Activated naive CD8-positive, alpha-beta T cell (primary cell): ENCODE results near the gene FEV.
"Not testable (repeated sequence)": the region's sequence is repeated elsewhere in the genome, so short reads cannot be mapped to it uniquely, and the experiment has no call there.

ENCODE experiments used
- H3K27ac Mint-ChIP-seq: one replicate; pipeline ENCODE4 v1.8.0; 2021; ENCODE audit warnings: mixed read lengths
- H3K27me3 Mint-ChIP-seq: one replicate; pipeline ENCODE4 v1.8.0; 2021; ENCODE audit warnings: mixed read lengths
- H3K36me3 Mint-ChIP-seq: one replicate; pipeline ENCODE4 v1.8.0; 2021; ENCODE audit warnings: mixed read lengths
- H3K4me1 Mint-ChIP-seq: one replicate; pipeline ENCODE4 v1.8.0; 2021; ENCODE audit warnings: low read depth, mixed read lengths
- H3K4me3 Mint-ChIP-seq: one replicate; pipeline ENCODE4 v1.8.0; 2021; ENCODE audit warnings: mild to moderate bottlenecking, mixed read lengths
- H3K9me3 Mint-ChIP-seq: one replicate; pipeline ENCODE4 v1.8.0; 2021; ENCODE audit warnings: low read depth, mixed read lengths

The FEV gene

DNA sequence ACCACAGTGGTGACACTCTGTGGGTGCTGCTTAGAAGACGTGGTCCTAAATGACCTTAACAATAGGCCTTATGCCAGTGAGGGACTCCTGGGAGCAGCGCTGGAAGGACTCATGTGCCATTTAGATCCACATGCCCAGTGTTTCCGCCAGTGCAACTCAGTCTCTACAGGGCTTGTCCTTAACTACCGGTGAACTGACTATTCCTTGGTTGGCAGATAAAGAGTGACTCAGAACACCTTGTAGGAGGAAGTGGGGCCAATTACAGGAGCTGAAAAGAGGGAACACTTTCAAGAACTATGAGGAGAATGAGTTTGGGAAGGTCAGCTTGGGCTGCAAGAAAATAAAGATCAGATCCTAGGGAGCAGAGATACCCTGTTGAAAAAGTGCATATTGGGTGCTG, 27.3 kb downstream of the FEV start:
- H3K36me3 Mint-ChIP-seq, result no peaks in the 10 kb centered on the region
- no peak overlapping the region for H3K4me3 Mint-ChIP-seq
- H3K27me3 Mint-ChIP-seq, result peaks cover 39% of the 10 kb centered on the region
- H3K9me3 Mint-ChIP-seq, result no peaks in the 10 kb centered on the region
- no peak overlapping the region for H3K27ac Mint-ChIP-seq
- H3K4me1 Mint-ChIP-seq, result peaks cover 10% of the 10 kb centered on the region

- Mint-ChIP-seq H3K9me3 (no peaks in the 10 kb centered on the region), H3K27ac (no peak overlapping the region), H3K36me3 (no peaks in the 10 kb centered on the region), H3K27me3 (peaks cover 33% of the 10 kb centered on the region), H3K4me3 (no peak overlapping the region), H3K4me1 (peaks cover 7% of the 10 kb centered on the region)
Observed at GRCh38 chr2:218956039-218956438, 28.9 kb downstream of the FEV start.

GRCh38 chr2:218954541-218955300, 30.3 kb downstream of the FEV start:
- Mint-ChIP-seq H3K27ac (no peak overlapping the region), H3K27me3 (peaks cover 34% of the 10 kb centered on the region), H3K9me3 (no peaks in the 10 kb centered on the region), H3K36me3 (no peaks in the 10 kb centered on the region), H3K4me3 (no peak overlapping the region), H3K4me1 (peaks cover 3% of the 10 kb centered on the region)

- H3K4me3 Mint-ChIP-seq, result no peak overlapping the region
- H3K27ac Mint-ChIP-seq, result no peak overlapping the region
- H3K4me1 Mint-ChIP-seq, result no peaks in the 10 kb centered on the region
- no peaks in the 10 kb centered on the region for H3K36me3 Mint-ChIP-seq
- no peaks in the 10 kb centered on the region for H3K9me3 Mint-ChIP-seq
- peaks cover 27% of the 10 kb centered on the region for H3K27me3 Mint-ChIP-seq
Observed at GRCh38 chr2:218953366-218953954, 31.5 kb downstream of the FEV start.

DNA sequence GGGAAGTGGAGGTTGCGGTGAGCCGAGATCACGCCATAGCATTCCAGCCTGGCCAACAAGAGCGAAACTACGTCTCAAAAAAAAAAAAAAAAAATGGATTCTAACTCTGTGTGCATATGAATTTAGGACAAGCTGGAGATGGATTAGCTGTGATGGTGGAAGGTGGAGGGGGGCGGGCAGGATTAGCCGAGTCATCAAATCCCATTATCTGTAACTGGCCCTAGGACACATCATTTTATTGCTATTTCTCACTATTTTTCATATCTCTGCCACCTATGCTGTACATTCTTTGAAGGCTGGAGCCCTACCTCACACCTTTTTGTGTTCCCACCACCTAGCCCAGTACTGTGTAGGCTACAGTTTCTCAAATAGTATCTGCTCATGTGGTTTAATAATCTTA, 32.8 kb downstream of the FEV start:
- Mint-ChIP-seq H3K27ac (no peak overlapping the region), H3K9me3 (no peaks in the 10 kb centered on the region), H3K36me3 (no peaks in the 10 kb centered on the region), H3K4me1 (no peaks in the 10 kb centered on the region), H3K4me3 (no peak overlapping the region), H3K27me3 (peaks cover 17% of the 10 kb centered on the region)

DNA sequence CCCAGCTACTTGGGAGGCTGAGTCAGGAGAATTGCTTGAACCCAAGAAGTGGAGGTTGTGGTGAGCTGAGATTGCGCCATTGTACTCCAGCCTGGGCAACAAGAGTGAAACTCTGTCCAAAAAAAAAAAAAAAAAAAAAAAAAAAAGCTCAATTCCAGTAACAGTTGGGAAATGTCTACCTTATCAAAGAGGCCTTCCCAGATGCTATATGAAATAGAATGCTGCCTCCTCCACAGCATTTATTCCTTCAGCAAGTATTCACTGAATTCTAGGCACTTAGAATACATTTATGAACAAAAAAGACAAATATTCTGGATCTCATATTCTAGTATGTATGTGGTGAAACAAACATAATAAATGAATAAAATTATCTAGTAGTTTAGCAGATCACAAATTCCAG, 38.4 kb downstream of the FEV start:
- H3K4me1 Mint-ChIP-seq, result no peaks in the 10 kb centered on the region
- peaks cover 3% of the 10 kb centered on the region for H3K36me3 Mint-ChIP-seq
- H3K9me3 Mint-ChIP-seq, result no peaks in the 10 kb centered on the region
- no peak overlapping the region for H3K4me3 Mint-ChIP-seq
- no peak overlapping the region for H3K27ac Mint-ChIP-seq
- peaks cover 31% of the 10 kb centered on the region for H3K27me3 Mint-ChIP-seq

- H3K4me1 Mint-ChIP-seq, result no peaks in the 10 kb centered on the region
- H3K4me3 Mint-ChIP-seq, result no peak overlapping the region
- H3K9me3 Mint-ChIP-seq, result no peaks in the 10 kb centered on the region
- no peak overlapping the region for H3K27ac Mint-ChIP-seq
- H3K27me3 Mint-ChIP-seq, result peaks cover 32% of the 10 kb centered on the region
- H3K36me3 Mint-ChIP-seq, result peaks cover 5% of the 10 kb centered on the region
Observed at GRCh38 chr2:218944759-218945404, 40.1 kb downstream of the FEV start.

- not testable (repeated sequence) for H3K36me3 Mint-ChIP-seq, H3K4me3 Mint-ChIP-seq, H3K27ac Mint-ChIP-seq, H3K9me3 Mint-ChIP-seq, H3K4me1 Mint-ChIP-seq
- peaks cover 10% of the 10 kb centered on the region for H3K27me3 Mint-ChIP-seq
Observed at GRCh38 chr2:218931751-218932150, 53.2 kb downstream of the FEV start.
